HG02798 (cell line): ENCODE results near the gene GSTO2.

Experiments
- ATAC-seq: cut with Tn5 transposase; IDR thresholded peaks from one replicate; pipeline ENCODE4 v1.9.1; 2021; ENCODE audit warnings: mild to moderate bottlenecking; ENCODE audit not compliant: unreplicated experiment, poor library complexity

GSTO2 gene

DNA sequence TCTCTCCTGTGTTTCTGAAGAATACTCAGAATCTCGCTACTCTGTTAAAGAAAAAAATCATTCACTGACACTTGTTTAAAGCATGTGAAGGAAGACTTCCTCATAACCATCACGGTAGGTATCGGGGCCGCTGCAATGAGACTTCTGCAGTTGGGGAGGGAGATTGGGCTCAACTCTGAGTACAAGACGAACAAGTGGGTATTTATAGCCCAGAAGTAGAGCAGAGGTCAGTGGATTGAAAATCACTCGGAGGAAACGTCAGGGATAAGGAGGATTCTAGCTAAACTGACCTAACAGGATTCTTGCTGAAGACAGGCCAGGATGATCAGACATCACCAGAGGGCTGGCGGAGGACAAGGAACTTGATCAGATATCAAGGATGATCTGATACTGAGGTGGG is 35.9 kb downstream of the GSTO2 start:
- no peak for ATAC-seq

DNA sequence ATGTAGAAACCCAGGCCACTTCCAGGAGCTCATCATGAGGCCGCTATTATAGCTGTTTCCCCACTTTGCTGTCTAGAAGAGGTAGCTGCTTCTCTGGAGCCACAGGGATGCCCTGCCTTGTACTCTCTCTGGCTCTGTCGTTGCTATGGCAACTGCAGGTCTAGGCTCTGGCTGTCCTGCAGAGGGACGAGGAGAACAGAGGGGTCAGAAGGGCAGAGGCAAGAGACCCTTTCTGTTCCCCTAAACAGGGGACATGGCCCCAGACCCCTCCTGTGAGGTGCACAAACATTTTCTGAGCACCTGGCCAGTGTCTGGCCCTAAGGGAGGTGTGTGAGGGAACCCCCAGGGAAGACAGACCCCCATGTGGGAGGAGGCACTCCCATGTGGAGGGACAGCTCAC is 37.9 kb downstream of the GSTO2 start:
- no peak for ATAC-seq

DNA sequence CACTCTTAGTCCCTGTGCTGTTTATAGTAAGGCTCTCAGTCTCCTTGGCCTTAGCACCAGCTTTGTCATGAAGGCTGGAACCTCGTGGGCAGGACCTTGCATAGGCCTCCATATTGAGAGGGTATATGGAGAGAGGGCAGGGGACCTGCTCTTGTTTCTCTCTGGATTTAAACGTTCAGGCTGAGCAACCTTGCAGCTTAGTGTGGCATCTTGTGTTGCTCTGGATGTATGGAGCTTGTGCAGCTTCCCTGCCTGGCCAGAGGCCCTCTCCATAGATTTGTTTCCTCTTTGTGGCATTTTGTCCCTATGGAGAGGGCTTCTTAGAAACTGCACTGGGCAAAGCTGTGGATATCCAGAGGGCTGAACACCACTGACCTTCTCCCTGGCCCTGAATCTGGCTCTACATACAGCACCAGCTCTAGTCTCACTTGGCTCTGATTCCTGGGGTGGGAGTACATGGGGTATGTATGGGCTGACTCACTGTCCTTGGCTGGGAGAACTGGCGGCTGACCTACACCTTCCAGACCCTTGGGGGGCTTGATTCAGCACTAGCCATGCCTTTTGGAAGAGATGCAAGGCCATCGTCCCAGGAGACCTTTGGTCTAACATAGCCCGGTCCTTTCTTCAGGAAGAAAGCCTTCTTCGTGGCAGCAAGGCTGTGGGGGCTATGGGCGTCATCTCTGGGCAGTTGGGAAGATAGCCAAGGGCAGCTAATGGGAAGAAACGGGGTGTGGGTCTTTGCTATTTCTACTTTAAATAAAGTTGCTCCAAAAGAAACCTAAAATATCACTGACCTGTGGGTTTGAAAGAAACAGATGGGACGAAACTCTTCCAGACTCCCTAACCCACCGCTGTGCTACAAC is 38.8 kb downstream of the GSTO2 start:
- ATAC-seq = no peak

DNA sequence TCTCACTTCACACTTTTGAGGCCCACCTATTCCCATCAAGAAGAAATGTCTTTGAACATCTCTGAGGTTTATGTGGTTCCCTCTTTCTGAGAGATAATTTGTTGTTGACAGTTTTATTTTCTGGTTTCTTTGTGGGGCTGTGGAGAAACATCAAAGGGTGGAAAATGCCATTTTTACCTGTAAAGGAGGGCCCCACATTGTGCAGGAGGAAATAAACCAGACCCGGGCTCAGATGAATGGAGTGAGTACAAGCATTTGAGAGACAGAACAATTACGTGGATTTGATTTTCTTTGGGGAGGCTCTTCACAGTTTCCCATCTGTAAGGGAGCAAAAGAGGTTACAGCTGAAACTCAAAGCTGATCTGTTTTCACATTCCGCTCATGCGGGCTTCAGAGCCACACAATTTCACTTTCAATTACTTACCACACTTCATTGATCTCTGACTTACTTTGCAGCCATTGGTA is 39.5 kb downstream of the GSTO2 start:
- peak; percentile 77 for ATAC-seq

DNA sequence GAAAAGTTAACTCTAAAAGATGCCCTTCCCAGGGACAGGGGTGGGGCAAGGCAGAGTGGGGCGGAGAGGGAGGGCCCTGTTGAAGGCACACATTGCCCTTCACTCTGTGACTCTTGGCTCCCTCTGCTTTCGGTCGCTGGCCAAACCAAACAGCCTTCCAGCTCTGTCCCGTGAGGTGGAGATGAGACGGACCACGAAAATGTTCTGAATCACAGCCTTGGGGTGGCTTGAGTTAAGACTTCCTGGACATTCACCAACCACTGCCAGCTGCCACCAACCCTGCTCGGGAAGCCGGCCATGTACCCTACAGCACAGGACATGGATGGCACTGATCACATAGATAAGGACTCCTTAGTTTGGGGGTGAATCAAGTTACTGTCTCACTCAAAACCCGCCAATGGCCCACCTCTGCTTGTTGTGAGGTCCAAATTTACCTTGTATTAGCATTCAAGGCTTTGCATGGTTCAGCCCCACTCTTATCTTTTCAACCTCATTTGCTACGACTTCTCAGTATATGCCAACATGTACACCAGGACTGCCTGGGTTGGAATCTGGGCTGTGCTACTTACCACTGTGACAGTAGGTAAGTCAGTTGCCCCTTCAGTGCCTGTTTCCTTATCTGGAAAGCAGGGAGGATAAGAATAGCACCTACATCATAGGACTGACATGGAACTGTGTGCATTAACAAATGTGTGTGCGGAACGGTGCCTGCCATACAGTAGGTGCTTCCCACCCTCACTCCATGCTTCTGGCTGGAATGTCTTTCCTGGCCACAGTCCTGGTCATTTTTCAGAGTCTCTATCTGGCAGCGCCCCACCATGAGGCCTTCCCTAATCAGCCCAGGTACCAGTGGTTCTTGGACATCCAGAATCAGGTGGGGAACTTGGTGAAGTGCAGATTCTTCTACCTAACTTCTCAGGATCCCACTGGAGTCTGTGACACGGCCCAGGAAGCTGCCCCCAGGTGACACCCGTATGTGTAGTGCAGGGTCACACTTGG is 41.3 kb downstream of the GSTO2 start:
- ATAC-seq = no peak

DNA sequence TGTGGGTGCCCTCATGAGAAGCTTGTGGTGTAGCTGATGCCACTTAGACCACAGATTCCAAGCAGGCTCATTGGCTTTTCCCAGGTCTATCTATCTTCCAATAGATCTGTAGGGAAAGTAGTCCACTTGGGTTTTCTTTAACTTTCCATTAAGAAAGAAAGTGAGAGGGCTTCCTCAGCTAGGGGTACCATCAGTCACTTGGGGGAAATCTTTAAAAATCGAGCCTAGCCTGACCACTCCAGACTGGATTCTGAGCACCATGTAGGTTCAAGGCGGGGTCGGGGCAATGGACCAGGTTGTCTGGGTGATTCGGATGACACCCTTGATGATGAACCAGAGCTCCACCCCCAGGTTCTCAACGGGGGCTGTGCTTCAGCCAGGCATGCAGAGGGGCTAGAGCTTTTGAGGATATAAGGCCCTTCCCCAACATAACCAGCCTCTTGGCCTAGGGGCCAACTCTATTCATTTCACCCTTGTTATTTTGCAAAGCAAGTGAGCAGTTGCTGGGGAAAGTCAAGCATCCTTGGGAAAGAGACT is 42.3 kb downstream of the GSTO2 start:
- ATAC-seq = no peak

DNA sequence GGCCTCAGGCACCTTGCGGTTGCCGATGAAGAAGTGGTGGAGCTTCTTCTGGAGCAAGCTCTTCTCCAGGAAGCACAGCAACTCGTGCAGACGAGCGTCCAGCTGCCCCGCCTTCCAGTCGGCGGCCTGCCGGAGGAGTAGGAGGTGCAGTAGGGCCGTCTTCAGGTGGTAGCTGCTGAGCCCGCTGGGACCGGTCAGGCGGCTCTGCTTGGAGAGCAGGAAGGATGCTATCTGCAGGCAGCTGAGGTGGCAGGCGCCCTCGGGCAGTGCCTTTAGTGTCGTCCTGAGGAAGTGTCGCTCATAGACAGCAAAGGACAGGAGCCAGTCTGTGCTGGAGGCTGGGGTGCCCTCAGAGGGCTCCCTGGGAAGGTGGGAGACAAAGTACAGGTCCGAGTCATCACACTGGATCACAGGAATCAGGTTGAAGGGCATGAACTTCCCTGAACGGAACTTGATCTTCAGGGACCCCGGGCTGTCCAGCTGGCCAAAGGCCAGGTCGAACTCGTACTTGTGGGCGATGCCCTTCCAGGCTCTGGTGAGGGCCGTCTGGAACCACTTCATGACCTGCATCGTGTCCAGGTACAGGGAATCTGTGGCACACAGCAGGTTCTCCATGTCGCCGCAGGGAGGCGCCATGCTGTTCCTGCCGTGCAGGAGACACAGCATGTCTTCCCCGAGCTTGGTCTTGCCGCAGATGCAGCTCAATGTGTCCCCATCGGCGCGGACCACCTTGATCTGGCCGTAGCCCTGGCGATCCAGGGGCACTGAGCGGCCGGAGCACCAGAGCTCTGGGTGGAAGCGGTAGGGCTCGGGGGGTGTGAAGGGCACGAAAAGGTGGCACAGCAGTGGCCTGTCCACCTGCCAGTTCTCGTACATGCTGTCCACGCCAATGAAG is 45.9 kb downstream of the GSTO2 start:
- ATAC-seq = no peak

DNA sequence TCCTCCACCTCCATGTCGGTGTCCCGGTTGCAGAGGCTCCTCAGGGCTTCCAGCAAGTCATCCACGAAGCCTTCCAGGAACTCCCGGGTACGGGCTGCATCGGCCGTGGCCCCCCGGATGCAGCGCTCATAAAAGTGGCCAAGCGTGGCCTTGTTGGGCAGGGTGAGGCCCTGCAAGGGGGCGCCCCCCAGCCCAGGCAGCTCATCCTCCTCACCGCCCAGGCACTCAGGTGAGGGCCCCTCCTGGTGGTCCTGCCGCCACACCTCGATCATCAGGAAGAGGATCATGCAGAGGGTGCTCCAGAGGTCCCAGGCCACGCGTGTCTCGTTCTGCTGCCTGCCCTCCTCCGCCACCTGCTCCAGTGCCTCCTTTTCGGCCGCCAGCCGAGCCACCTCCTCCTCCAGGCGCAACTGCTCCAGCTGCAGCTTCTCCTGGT is 46.5 kb downstream of the GSTO2 start:
- ATAC-seq = no peak

DNA sequence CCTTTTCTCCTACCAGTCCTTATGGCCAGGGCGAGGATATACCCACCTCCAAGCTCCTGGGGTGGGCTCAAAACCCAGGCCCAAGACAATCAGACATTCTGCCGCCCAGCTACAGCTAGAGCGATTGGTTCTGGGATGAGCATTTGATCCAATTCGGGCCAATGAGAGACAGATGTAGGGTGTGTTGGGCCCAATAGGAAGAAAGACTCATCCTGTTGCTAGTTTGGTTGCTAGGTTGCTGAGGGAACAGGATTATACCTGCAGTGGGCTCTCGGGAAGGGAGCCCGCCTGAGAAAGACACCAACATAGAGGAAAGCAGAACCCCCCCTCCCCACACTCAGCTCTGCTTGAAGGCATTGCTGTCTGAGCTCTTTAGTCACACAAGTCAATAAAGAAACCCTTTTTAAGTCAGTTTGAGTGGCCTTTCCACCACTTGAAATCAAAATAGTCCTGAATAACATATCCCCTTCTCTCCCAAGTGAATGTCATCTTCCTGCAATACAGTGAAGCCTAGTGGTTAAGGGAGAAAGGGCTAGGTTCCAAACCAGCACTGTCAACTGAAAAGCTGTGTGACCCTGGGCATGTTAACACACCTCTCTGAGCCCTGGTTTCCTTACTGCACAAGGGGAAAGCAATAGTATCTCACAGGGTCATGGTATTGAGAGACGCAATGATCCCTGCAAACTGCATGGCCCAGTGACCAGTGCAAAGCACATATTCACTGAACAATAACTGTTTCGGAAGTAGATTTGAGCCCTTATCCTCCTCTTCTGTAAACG is 47.5 kb downstream of the GSTO2 start:
- no peak for ATAC-seq

DNA sequence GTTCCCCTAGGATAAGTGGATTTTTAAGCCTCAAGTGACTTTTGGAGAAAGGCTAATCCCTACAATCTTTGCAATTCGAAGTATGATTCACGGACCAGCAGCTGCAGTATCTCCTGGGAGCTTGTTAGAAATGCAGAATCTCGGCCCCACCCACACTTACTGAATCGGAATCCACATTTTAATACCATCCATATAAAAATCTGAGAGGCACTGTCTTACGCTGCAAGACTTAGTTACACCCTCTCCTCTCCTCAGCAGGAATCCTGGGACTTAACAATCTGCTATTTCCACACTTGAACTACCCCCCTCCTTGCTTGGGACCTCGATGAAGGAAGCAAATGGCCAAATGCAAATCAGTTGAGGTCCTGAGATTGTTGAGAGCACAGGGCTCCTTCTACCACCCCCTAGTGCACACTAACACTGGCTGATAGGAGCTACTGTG is 48.3 kb downstream of the GSTO2 start:
- ATAC-seq = no peak

DNA sequence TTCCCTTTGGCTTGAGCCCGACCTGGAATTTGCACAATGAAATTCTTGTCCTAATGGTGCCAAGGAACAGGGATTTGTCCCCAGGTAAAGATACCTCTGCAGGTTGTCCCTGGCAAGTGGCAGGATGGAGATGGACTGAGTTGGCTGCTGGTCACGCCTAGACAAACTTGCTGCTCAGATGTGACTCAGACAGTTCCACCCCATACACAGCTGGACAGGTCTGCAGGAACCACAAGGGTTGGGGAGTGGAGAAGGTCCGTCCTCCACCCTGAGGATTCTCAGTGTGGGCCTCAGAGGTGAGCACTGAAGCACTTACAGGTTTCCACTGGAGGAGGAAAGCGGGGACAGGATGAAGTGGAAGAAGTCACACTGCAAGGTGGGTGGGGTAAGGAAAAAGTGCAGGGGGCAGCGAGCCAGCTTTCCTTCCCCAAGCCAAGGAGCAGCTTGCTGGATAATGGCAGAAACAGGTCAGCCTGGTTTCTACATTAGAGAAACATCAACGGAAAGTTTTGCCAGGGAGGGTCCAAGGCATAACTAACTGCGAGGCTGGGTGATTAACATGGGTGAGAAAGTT is 48.8 kb downstream of the GSTO2 start:
- ATAC-seq = no peak

DNA sequence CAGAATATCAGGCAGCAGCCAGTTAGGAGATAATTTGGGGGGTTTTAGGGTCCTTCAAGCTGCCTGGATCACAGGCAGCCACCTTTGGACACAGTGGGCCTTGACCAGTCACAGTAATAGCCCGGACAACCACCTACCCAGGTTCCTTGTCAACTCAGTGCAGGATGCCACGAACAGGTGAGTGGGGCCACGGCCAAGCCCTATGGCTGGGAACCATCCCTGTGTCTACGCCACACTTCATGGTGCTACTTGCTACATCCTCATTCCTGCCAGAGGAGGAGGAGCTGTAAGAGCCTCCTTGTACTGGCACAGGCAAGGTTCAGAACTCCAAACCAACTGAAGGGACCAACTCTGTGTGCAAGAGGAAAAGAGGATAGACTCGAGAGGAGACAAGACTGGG is 49.3 kb downstream of the GSTO2 start:
- ATAC-seq = no peak

DNA sequence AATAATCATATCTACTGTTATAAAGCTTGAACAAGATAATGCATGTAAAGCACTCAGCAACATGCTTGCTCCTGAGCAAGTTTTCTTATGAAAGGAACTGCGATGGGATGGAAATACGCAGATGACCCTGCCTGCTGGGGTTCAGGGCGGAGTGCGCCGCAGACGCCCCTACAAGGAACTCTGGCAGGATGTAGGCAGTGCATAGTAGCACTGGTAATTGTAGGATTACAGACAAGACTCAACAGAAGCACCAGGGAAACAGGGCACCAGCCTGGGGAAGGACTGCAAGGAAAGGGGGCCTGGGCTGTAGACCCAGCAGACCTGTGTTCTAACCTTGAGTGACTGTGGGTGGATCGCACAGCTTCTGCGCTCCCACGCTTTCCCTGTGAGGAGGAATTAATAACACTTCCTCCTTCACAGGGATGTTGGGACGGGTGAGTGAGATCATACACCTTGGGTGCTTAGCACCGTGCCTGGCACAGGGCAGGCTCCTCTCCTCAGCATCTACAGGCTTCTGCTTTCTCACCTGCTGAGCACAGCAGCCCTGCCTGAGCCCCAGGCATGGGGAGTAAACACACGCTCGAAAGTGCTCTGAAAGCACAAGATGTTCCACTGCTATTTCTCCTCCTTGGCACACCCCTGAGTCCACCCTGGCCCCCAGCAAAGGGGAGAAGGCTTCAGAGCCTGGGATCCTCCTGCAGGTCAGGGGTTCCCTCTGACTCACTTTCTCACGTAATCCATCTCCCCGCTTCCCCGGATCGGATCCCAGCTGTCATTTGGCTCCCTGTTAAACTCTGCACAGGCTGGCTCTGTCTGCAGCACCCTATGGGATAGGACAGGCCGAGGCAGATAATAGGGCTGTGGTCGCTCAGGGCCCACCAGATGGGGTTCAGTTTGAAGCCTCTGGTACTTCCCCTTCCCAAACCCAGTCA is 50.1 kb downstream of the GSTO2 start:
- no peak for ATAC-seq

DNA sequence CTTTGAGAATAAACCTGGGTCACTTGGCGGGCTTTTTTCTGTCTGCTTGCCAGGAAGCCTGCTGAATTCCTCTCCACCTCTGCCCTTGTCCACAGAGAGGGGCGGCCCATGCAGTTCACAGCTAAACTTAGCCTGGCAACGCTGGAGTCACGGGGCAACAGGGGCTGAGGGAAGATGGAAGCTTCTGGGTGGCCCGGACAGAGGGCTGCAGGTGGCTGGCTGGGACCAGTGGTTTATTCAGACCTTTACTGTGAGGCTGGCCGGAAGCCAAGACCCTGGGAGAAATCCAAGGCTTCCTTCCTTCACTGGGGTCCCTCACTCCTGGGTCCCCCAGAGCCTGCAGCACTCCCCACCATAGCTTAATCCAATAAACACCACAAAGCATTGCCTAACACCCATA is 52.2 kb downstream of the GSTO2 start:
- no peak for ATAC-seq

DNA sequence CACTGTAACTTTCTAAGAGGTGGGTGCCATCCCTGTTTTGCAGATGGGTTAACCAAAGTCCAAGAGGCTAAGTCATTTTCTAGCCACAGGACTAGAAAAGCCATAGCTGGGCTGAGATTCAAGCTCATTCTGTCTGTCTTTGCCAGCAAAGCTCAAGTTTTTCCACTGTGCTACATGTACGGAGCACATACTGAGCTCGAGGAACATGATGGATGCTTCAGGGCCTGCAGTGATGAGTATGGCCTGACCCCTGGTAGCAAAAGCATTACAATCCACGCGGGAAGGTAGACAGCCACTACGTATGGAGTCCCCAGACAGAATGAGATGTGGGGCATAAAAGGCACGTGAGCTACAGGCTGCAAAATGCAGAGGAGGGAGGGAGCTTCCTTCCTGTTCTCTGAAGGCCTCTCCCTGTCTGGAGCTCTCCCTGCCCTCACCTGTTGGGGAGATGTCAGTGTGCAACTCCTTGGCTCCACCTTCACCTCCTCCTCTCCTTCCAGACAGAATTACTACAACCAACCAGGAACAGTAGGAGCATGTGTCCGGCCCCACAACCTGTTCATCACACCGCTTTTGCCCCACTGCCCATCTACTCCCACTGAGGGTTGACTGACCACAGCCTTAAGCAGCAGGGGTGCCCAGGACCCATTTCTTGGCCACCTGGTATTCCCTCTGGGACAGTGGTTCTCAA is 52.9 kb downstream of the GSTO2 start:
- no peak for ATAC-seq

DNA sequence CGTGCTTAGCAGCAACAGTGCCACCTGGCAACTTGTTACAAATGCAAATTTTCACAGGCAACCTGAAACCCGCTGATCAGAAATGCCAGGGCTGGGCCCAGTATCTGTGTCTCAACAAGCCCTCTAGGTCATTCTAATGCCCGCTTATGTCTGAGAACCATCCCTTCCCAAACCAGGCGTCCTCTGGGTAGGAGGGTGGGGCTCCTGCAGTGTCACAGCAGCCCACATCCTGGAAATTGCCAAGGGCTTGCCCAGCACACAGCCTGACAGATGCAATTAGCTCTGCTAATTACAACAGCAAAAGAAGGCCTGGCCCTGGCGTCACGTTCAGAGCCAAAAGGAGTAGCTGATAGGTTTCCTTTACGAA is 53.4 kb downstream of the GSTO2 start:
- ATAC-seq = peak; percentile 56

DNA sequence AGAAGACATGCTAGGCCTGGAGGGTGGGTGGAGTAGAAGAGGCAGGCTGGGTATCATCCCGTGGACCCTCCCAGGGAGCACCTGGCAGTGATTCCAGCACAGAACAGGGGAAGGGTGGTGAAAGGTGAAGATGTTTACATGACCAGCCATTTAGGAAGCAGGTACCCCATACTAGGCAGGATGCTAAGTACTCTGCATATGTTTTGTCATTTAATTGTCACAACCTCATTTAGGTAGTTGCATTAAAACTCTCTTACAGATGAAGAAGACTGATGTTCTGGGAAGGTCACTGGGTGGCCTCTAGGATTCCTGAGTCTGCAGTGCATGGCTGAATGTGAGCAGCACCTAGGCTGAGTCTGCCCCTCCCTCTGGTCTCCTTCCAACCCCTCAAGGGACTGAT is 54.1 kb downstream of the GSTO2 start:
- no peak for ATAC-seq
